Retinal pigment epithelial cell (primary cell): ENCODE measurements around the gene PELI1.
A peak's percentile ranks its signal among the peaks of the same experiment; 100 is the strongest.

Experiments used
- DNase-seq: peaks from one replicate; pipeline ENCODE4 v3.0.0-alpha.2; 2010; ENCODE audit warnings: low read depth
- H3K4me3 ChIP-seq: 2 replicates; pipeline ENCODE4 v1.5.1; 2011; ENCODE audit warnings: mild to moderate bottlenecking, low read length, control low read depth, moderate library complexity
- CTCF ChIP-seq: conservative IDR thresholded peaks from 2 replicates; pipeline ENCODE4 v1.5.1; 2011; ENCODE audit warnings: low read depth, low read length, control low read depth, inconsistent platforms

PELI1 gene

GRCh38 chr2:64144057-64145013 is at the start of gene PELI1:
Gene PELI1 (minus strand): TSS chr2:64144420. CDS start chr2:64108310, 36,110 bp downstream.
- peak; percentile 95 for DNase-seq
- peak; percentile 26 for TF ChIP-seq CTCF
- H3K4me3 ChIP-seq = peak within 1 kb of the TSS; percentile 86

GRCh38 chr2:64193491-64193890 is 49.3 kb upstream of the PELI1 start:
- DNase-seq = no peak
- no peak for TF ChIP-seq CTCF
- H3K4me3 ChIP-seq = no peak overlapping the region

- DNase-seq = no peak
- no peak overlapping the region for H3K4me3 ChIP-seq
- no peak for TF ChIP-seq CTCF
Observed at GRCh38 chr2:64192664-64193105, 48.5 kb upstream of the PELI1 start.

GRCh38 chr2:64192125-64192479 is 47.9 kb upstream of the PELI1 start:
- no peak for DNase-seq
- no peak for TF ChIP-seq CTCF
- no peak overlapping the region for H3K4me3 ChIP-seq

- no peak overlapping the region for H3K4me3 ChIP-seq
- TF ChIP-seq CTCF = no peak
- no peak for DNase-seq
Observed at GRCh38 chr2:64189586-64189985, 45.4 kb upstream of the PELI1 start.

GRCh38 chr2:64189167-64189566 is 44.9 kb upstream of the PELI1 start:
- H3K4me3 ChIP-seq = no peak overlapping the region
- TF ChIP-seq CTCF = no peak
- DNase-seq = no peak
